Mononuclear cell (primary cell): ENCODE measurements around the gene HTR2B. TPM values are rescaled to one million over a fixed set of nuclear protein-coding genes. Genes with fewer than 3 reads are reported as not detected.
"Not testable (repeated sequence)": the region's sequence is repeated elsewhere in the genome, so short reads cannot be mapped to it uniquely, and the experiment has no call there.

Source experiments
- H3K27me3 ChIP-seq: 2 replicates; pipeline ENCODE4 v1.6.0; 2011; ENCODE audit warnings: low read length, control low read depth; ENCODE audit not compliant: insufficient read depth
- H3K4me1 ChIP-seq: 2 replicates; pipeline ENCODE4 v1.5.1; 2011; ENCODE audit warnings: mild to moderate bottlenecking, low read length, control low read depth; ENCODE audit not compliant: insufficient read depth
- H3K4me3 ChIP-seq: 2 replicates; pipeline ENCODE4 v1.5.1; 2011; ENCODE audit warnings: mild to moderate bottlenecking, low read length, moderate library complexity
- H3K9me3 ChIP-seq: 2 replicates; pipeline ENCODE4 v1.5.1; 2011; ENCODE audit warnings: low read depth, mild to moderate bottlenecking, control low read depth, low read length
- total RNA-seq: library from RNA; depleted of rRNA; stranded (reverse); fragments of >200 nt; gene quantifications from one replicate; pipeline ENCODE4 v1.2.3, GENCODE V29; 2012

HTR2B gene
- total RNA-seq, 1 donor, result not detected

DNA sequence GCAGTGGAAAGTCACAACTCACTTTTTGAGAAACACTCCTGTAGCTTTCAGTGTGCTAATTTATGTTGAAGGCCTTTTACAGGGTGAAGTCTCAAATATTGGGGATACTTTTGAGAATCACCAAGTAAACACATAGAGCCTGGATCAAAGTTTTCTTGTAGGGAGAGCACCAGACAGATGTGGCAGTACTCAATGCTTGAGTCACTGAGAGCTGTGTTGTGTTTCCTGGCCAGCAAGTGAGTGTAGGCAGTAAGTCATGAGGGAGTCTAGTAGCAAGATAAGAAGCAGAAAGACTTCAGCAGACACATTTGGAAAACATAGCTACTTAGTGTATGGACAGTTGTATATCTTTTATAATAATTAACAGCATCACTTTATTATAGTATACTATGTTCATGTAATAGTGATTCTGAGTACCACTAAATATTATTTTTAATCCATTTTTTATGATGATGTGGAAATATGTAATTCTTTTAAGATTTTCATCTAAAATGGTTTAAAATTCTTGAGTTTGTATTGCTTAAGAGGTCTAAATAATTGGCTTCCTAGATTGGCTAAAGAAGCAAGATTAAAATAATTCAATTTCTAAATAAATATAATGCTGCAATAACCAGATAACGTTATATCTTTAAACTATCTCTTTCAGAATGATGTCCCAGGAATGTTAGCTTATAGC is 55.3 kb downstream of the HTR2B start:
- H3K4me3 ChIP-seq, result no peak overlapping the region
- H3K9me3 ChIP-seq, result no peaks in the 10 kb centered on the region
- H3K27me3 ChIP-seq, result no peaks in the 10 kb centered on the region
- peaks cover 4% of the 10 kb centered on the region for H3K4me1 ChIP-seq

DNA sequence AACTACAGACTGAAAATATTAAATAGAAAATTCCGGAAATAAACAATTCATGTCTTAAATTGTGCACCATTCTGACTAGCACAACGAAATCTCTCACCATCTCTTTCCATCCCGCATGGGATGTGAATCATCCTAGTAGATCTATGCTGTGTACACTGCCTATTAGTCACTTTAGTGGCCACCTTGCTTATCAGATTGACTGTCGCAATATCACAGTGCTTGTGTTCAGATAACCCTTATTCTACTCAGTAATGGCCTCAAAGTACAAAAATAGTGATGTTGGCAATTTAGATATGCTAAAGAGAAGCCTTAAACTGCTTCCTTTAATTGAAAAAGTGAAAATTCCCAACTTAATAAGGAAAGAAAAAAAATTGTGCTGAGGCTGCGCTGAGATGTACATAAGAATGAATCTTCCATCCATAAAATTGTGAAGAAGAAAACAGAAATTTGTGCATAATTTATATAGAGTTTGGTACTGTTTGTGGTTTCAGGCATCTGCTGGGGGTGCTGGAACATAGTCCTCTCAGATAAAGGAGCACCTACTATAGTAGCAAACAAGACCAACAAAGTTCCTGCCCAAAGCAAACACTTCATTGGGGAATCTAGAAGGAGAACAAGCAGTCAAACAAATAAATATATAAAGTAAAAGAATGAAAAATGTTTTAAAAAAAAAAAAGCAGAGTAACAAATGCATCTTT is 56.2 kb downstream of the HTR2B start:
- Histone ChIP-seq H3K27me3 (no peaks in the 10 kb centered on the region), H3K4me3 (no peak overlapping the region), H3K9me3 (no peaks in the 10 kb centered on the region), H3K4me1 (peaks cover 4% of the 10 kb centered on the region)

DNA sequence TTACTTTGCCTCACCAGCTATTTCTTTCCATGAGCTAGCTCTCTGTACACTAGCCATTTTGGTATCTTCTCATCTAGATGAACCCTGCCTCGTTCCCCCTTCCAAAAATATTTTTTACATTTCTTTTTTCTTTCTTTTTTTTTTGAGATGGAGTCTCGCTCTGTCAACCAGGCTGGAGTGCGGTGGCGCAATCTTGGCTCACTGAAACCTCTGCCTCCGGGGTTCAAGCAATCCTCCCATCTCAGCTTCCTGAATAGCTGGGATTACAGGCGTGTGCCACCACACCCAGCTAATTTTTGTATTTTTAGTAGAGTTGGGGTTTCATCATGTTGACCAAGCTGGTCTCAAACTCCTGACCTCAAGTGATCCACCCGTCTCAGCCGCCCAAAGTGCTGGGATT is 57.3 kb downstream of the HTR2B start:
- not testable (repeated sequence) for H3K4me3 ChIP-seq, H3K4me1 ChIP-seq, H3K9me3 ChIP-seq, H3K27me3 ChIP-seq

GRCh38 chr2:231065966-231066365 is 58.9 kb downstream of the HTR2B start:
- Histone ChIP-seq H3K9me3 (no peaks in the 10 kb centered on the region), H3K4me1 (peaks cover 9% of the 10 kb centered on the region), H3K27me3 (no peaks in the 10 kb centered on the region), H3K4me3 (no peak overlapping the region)

- Histone ChIP-seq H3K4me3 (no peak overlapping the region), H3K4me1 (peaks cover 24% of the 10 kb centered on the region), H3K9me3 (no peaks in the 10 kb centered on the region), H3K27me3 (no peaks in the 10 kb centered on the region)
Measured at GRCh38 chr2:231063347-231063746, 61.5 kb downstream of the HTR2B start.

GRCh38 chr2:231062776-231063175 is 62.1 kb downstream of the HTR2B start:
- no peaks in the 10 kb centered on the region for H3K27me3 ChIP-seq
- H3K4me3 ChIP-seq, result no peak overlapping the region
- peaks cover 29% of the 10 kb centered on the region for H3K4me1 ChIP-seq
- H3K9me3 ChIP-seq, result no peaks in the 10 kb centered on the region

- no peaks in the 10 kb centered on the region for H3K27me3 ChIP-seq
- H3K4me3 ChIP-seq, result no peak overlapping the region
- peaks cover 32% of the 10 kb centered on the region for H3K4me1 ChIP-seq
- no peaks in the 10 kb centered on the region for H3K9me3 ChIP-seq
Measured at GRCh38 chr2:231059756-231060155, 65.1 kb downstream of the HTR2B start.

- Histone ChIP-seq H3K4me1 (peaks cover 32% of the 10 kb centered on the region), H3K27me3 (no peaks in the 10 kb centered on the region), H3K4me3 (no peak overlapping the region), H3K9me3 (no peaks in the 10 kb centered on the region)
Measured at GRCh38 chr2:231058761-231059550, 65.9 kb downstream of the HTR2B start.

Other genes starting within 250 kb of the HTR2B start
- 1.2 TPM for gene GPR55, start 199.8 kb downstream of the HTR2B start, total RNA-seq
- not detected for gene SPATA3, start 128.9 kb downstream of the HTR2B start, total RNA-seq
- not detected for gene C2orf72, start 87.5 kb downstream of the HTR2B start, total RNA-seq
- 40.3 TPM for gene PSMD1, start 68.2 kb downstream of the HTR2B start, total RNA-seq
- gene ARMC9, start 73.6 kb upstream of the HTR2B start, total RNA-seq, result 0.73 TPM